Stimulated activated CD8-positive, alpha-beta memory T cell treated with anti-CD3 and anti-CD28 coated beads, Interleukin-12 subunit alpha, Interleukin-12 subunit beta, amount 100 ng/mL, for 1 hour (primary cell): ENCODE results near the gene SPRED2.

Source experiments
- DNase-seq: peaks from one replicate; pipeline ENCODE4 v3.0.0-alpha.2; 2020; ENCODE audit warnings: low read depth

SPRED2 gene

GRCh38 chr2:65309699-65310098, 122.7 kb downstream of the SPRED2 start:
- DNase-seq, result no peak

- no peak for DNase-seq
Observed at GRCh38 chr2:65305934-65306333, 126.5 kb downstream of the SPRED2 start.

GRCh38 chr2:65300761-65301711, 131.4 kb downstream of the SPRED2 start:
- DNase-seq, result peak; percentile 42

GRCh38 chr2:65300134-65300760, 132.2 kb downstream of the SPRED2 start:
- DNase-seq, result no peak

- no peak for DNase-seq
Observed at GRCh38 chr2:65299246-65299645, 133.2 kb downstream of the SPRED2 start.

- no peak for DNase-seq
Observed at GRCh38 chr2:65298089-65298488, 134.3 kb downstream of the SPRED2 start.

- no peak for DNase-seq
Observed at GRCh38 chr2:65297544-65297943, 134.9 kb downstream of the SPRED2 start.

GRCh38 chr2:65296971-65297370, 135.4 kb downstream of the SPRED2 start:
- DNase-seq, result no peak

GRCh38 chr2:65294701-65295100, 137.7 kb downstream of the SPRED2 start:
- DNase-seq, result no peak

- no peak for DNase-seq
Observed at GRCh38 chr2:65294136-65294535, 138.3 kb downstream of the SPRED2 start.

GRCh38 chr2:65293376-65293775, 139.0 kb downstream of the SPRED2 start:
- no peak for DNase-seq

GRCh38 chr2:65292461-65293011, 139.9 kb downstream of the SPRED2 start:
- no peak for DNase-seq

GRCh38 chr2:65292106-65292400, 140.3 kb downstream of the SPRED2 start:
- no peak for DNase-seq

GRCh38 chr2:65291216-65292105, 140.9 kb downstream of the SPRED2 start:
- DNase-seq, result no peak

- DNase-seq, result no peak
Observed at GRCh38 chr2:65287364-65287763, 145.0 kb downstream of the SPRED2 start.

- DNase-seq, result no peak
Observed at GRCh38 chr2:65282477-65283053, 149.8 kb downstream of the SPRED2 start.

- no peak for DNase-seq
Observed at GRCh38 chr2:65281627-65282351, 150.6 kb downstream of the SPRED2 start.

GRCh38 chr2:65279756-65280155, 152.6 kb downstream of the SPRED2 start:
- no peak for DNase-seq

- DNase-seq, result no peak
Observed at GRCh38 chr2:65278531-65278981, 153.8 kb downstream of the SPRED2 start.

GRCh38 chr2:65277791-65278483, 154.5 kb downstream of the SPRED2 start:
- no peak for DNase-seq
